ENCODE measurements around the gene GSDME. TPM values are rescaled to one million over a fixed set of nuclear protein-coding genes. Genes with fewer than 3 reads are reported as not detected.

The GSDME gene
- total and polyA plus RNA-seq, 2 experiments from 2014 or later = 35.1 to 48.1 TPM

GRCh38 chr7:24701261-24702235, 55.7 kb downstream of the GSDME start:
- Histone ChIP-seq H3K36me3 (replicated peaks; ENCODE audit: insufficient read depth, low read depth) (no peaks in the 10 kb centered on the region), H4K20me1 (ENCODE audit: insufficient read depth, poor library complexity, severe bottlenecking) (no peaks in the 10 kb centered on the region), H3K4me3 (no peak overlapping the region), H3K79me2 (no peaks in the 10 kb centered on the region), H3K9me3 (ENCODE audit: low read depth) (no peaks in the 10 kb centered on the region), H3K27me3 (no peaks in the 10 kb centered on the region), H2AFZ (no peak overlapping the region), H3K4me2 (no peak overlapping the region), H3K27ac (no peak overlapping the region), H3K9me2 (replicated peaks; ENCODE audit: insufficient read depth) (no peaks in the 10 kb centered on the region), H3K4me1 (ENCODE audit: insufficient read depth) (peaks cover 20% of the 10 kb centered on the region)
- WGBS (ENCODE audit: low lambda C conversion rate, missing lambda C conversion rate) = 55% methylated on average over 4 of the region's 4 CpGs
- no peak for TF ChIP-seq CTCF (IDR thresholded peaks at IDR 0.05; ENCODE audit: poor library complexity)
- no peak for TF ChIP-seq EZH2phosphoT487 (IDR thresholded peaks at IDR 0.05; ENCODE audit: low read depth, severe bottlenecking, unreplicated experiment)
- no peak for TF ChIP-seq EZH2 (IDR thresholded peaks at IDR 0.05; ENCODE audit: borderline replicate concordance)
- peak; percentile 37 for DNase-seq (ENCODE audit: low spot score)

- WGBS (ENCODE audit: low lambda C conversion rate, missing lambda C conversion rate) = 51% methylated on average over 9 of the region's 9 CpGs
- Histone ChIP-seq H3K36me3 (replicated peaks; ENCODE audit: insufficient read depth, low read depth) (no peaks in the 10 kb centered on the region), H3K9me2 (replicated peaks; ENCODE audit: insufficient read depth) (no peaks in the 10 kb centered on the region), H3K79me2 (no peaks in the 10 kb centered on the region), H3K4me1 (ENCODE audit: insufficient read depth) (peaks cover 20% of the 10 kb centered on the region), H3K27me3 (no peaks in the 10 kb centered on the region), H4K20me1 (ENCODE audit: insufficient read depth, poor library complexity, severe bottlenecking) (no peaks in the 10 kb centered on the region), H3K9me3 (ENCODE audit: low read depth) (no peaks in the 10 kb centered on the region), H2AFZ (no peak overlapping the region), H3K4me2 (no peak overlapping the region), H3K27ac (no peak overlapping the region), H3K4me3 (no peak overlapping the region)
- no peak for DNase-seq (ENCODE audit: low spot score)
- TF ChIP-seq EZH2phosphoT487 (IDR thresholded peaks at IDR 0.05; ENCODE audit: low read depth, severe bottlenecking, unreplicated experiment) (no peak), CTCF (IDR thresholded peaks at IDR 0.05; ENCODE audit: poor library complexity) (no peak), EZH2 (IDR thresholded peaks at IDR 0.05; ENCODE audit: borderline replicate concordance) (no peak)
Observed at GRCh38 chr7:24700521-24701260, 56.6 kb downstream of the GSDME start.

GRCh38 chr7:24698531-24699266, 58.6 kb downstream of the GSDME start:
- H3K9me3 ChIP-seq (ENCODE audit: low read depth) = no peaks in the 10 kb centered on the region
- H3K4me1 ChIP-seq (ENCODE audit: insufficient read depth) = peaks cover 20% of the 10 kb centered on the region
- H3K9me2 ChIP-seq (replicated peaks; ENCODE audit: insufficient read depth) = no peaks in the 10 kb centered on the region
- H4K20me1 ChIP-seq (ENCODE audit: insufficient read depth, poor library complexity, severe bottlenecking) = no peaks in the 10 kb centered on the region
- H3K27ac ChIP-seq = no peak overlapping the region
- H3K4me3 ChIP-seq = no peak overlapping the region
- H3K36me3 ChIP-seq (replicated peaks; ENCODE audit: insufficient read depth, low read depth) = no peaks in the 10 kb centered on the region
- no peak for DNase-seq (ENCODE audit: low spot score)
- H3K79me2 ChIP-seq = no peaks in the 10 kb centered on the region
- no peak overlapping the region for H2AFZ ChIP-seq
- no peak overlapping the region for H3K4me2 ChIP-seq
- H3K27me3 ChIP-seq = no peaks in the 10 kb centered on the region
- TF ChIP-seq EZH2phosphoT487 (IDR thresholded peaks at IDR 0.05; ENCODE audit: low read depth, severe bottlenecking, unreplicated experiment) (no peak), EZH2 (IDR thresholded peaks at IDR 0.05; ENCODE audit: borderline replicate concordance) (no peak), CTCF (IDR thresholded peaks at IDR 0.05; ENCODE audit: poor library complexity) (no peak)
- 81% methylated on average over 7 of the region's 7 CpGs for WGBS (ENCODE audit: low lambda C conversion rate, missing lambda C conversion rate)
